WI38 (cell line): Measurements from ENCODE around the gene GLI1.
"Not testable (repeated sequence)": the region's sequence is repeated elsewhere in the genome, so short reads cannot be mapped to it uniquely, and the experiment has no call there.

Experiments used
- H3K4me3 ChIP-seq: 2 replicates; pipeline ENCODE4 v1.5.1; 2011; ENCODE audit warnings: low read depth, mild to moderate bottlenecking, control low read depth, low read length
- TF ChIP-seq, protein P1 (sequence below): IDR thresholded peaks from 2 replicates; pipeline ENCODE4 v1.5.1; 2012; ENCODE audit warnings: low read depth, mild to moderate bottlenecking, control low read depth, low read length

GLI1 gene

DNA sequence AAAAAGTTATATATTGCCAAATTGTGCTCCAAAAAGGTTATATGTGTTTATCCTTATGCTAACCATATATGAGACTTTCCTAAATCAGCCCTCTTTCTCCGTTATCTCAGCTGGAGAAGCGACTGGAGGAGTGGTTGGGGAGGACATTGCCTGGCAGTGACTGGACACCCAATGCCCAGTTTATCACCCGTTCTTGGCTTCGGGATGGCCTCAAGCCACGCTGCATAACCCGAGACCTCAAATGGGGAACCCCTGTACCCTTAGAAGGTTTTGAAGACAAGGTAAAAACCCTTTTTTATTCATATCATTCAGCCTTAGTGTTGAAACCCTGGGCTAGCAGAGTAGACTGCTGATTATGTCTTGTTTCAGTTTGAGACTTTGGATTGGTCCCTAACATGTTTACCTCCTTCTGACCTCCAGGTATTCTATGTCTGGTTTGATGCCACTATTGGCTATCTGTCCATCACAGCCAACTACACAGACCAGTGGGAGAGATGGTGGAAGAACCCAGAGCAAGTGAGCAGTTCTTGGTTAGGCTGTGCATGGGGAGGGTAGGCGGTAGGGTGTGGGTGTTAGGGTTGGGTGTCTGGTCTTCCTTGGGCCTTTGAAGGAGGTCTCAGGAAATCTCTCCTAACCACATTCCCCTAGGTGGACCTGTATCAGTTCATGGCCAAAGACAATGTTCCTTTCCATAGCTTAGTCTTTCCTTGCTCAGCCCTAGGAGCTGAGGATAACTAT is 52.2 kb downstream of the GLI1 start:
- H3K4me3 ChIP-seq = no peak overlapping the region
- TF ChIP-seq, protein P1, sequence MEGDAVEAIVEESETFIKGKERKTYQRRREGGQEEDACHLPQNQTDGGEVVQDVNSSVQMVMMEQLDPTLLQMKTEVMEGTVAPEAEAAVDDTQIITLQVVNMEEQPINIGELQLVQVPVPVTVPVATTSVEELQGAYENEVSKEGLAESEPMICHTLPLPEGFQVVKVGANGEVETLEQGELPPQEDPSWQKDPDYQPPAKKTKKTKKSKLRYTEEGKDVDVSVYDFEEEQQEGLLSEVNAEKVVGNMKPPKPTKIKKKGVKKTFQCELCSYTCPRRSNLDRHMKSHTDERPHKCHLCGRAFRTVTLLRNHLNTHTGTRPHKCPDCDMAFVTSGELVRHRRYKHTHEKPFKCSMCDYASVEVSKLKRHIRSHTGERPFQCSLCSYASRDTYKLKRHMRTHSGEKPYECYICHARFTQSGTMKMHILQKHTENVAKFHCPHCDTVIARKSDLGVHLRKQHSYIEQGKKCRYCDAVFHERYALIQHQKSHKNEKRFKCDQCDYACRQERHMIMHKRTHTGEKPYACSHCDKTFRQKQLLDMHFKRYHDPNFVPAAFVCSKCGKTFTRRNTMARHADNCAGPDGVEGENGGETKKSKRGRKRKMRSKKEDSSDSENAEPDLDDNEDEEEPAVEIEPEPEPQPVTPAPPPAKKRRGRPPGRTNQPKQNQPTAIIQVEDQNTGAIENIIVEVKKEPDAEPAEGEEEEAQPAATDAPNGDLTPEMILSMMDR = no peak

DNA sequence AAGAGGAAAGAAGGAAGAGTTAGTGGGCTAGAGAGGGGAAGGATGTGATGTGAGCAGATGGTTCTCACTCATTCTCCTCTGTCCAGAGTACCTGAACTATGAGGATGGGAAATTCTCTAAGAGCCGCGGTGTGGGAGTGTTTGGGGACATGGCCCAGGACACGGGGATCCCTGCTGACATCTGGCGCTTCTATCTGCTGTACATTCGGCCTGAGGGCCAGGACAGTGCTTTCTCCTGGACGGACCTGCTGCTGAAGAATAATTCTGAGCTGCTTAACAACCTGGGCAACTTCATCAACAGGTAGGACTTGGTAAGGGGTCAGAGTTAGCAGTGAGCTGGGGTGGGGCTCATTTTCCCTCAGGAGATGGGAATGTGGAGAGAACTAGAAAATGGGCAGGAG is 53.1 kb downstream of the GLI1 start:
- H3K4me3 ChIP-seq = no peak overlapping the region
- TF ChIP-seq, protein P1 = no peak

DNA sequence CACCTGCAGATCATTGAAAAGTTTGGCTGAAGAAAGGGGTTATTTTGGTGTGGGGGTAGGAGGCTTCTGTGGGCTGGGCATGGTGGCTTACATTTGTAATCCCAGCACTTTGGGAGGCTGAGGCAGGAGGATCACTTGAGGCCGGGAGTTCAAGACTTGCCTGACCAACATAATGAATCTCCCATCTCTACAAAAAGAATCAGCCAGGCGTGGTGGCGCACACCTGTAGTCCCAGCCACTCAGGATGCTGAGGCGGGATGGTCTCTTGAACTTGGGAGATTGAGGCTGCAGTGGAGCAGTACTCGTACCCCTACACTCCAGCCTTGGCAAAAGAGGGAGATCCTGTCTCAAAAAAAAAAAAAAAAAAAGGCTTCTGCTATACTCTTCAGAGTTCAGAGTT is 53.7 kb downstream of the GLI1 start:
- H3K4me3 ChIP-seq = no peak overlapping the region
- TF ChIP-seq, protein P1 = no peak

DNA sequence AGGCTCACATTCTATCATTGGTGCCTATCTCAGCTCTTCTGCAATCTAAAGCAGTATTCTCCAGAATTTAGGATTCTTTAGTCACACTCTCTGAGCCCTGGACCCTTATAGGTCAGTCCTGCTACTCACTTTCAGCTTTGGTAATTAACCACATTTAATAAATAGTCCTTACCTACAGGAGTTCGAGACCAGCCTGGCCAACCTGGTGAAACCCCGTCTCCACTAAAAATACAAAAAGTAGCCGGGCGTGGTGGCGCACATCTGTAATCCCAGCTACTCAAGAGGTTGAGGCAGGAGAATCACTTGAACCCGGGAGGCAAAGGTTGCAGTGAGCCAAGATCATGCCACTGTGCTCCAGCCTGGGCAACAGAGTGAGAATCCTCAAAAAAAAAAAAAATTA is 54.1 kb downstream of the GLI1 start:
- not testable (repeated sequence) for H3K4me3 ChIP-seq

DNA sequence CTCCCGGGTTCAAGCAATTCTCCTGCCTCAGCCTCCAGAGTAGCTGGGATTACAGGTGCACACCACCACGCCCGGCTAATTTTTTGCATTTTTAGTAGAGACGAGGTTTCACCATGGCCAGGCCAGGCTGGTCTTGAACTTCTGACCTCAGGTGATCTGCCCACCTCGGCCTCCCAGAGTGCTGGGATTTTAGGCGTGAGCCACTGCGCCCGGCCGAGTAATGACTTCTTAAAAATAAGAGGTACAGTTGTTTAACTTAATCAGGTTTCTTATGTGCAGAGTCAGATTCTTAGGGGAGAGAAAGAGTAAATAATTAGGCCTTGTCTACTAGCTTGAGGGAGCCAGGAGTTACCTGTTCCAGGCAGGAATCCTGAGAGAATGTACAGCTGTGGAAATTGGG is 54.7 kb downstream of the GLI1 start:
- H3K4me3 ChIP-seq = not testable (repeated sequence)

DNA sequence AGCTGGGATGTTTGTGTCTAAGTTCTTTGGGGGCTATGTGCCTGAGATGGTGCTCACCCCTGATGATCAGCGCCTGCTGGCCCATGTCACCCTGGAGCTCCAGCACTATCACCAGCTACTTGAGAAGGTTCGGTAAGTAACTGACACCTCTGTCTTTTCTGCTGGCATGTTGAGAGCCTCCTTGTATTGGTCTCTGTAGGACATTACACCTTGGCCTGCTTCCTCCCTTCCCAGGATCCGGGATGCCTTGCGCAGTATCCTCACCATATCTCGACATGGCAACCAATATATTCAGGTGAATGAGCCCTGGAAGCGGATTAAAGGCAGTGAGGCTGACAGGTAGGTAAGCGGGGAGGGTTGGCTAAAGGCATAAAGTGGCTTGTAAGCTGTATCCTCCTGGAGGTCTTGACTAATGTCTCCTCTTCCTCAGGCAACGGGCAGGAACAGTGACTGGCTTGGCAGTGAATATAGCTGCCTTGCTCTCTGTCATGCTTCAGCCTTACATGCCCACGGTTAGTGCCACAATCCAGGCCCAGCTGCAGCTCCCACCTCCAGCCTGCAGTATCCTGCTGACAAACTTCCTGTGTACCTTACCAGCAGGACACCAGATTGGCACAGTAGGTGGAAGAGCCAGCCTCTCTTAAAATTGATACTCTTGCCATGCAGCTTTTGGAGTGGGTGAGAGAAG is 55.3 kb downstream of the GLI1 start:
- H3K4me3 ChIP-seq = no peak overlapping the region
- TF ChIP-seq, protein P1 = no peak

DNA sequence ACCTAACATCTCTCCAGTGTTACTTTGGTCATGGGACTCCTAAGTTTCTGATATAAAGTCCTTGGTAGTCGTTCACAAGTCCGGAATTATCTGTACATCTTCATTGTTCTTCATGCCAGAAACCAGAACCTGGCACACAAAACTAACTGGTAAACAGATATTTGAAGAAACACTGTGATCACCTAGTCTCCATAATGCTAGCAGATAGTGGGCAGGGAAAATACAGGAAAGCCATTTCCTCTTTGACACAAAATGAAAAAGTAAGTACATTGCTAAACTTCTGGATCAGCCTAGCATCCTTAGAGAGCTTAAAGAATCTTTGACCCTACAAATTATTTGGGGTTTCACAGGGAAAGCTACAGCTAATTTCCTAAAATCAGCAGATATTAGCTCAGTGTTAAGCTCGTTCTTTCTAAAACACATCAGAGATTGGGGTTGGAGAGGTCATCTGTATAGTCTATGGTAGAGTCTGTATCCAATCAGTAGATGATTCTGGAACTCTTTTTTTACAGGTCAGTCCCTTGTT is 55.9 kb downstream of the GLI1 start:
- TF ChIP-seq, protein P1 = no peak
- H3K4me3 ChIP-seq = no peak overlapping the region

DNA sequence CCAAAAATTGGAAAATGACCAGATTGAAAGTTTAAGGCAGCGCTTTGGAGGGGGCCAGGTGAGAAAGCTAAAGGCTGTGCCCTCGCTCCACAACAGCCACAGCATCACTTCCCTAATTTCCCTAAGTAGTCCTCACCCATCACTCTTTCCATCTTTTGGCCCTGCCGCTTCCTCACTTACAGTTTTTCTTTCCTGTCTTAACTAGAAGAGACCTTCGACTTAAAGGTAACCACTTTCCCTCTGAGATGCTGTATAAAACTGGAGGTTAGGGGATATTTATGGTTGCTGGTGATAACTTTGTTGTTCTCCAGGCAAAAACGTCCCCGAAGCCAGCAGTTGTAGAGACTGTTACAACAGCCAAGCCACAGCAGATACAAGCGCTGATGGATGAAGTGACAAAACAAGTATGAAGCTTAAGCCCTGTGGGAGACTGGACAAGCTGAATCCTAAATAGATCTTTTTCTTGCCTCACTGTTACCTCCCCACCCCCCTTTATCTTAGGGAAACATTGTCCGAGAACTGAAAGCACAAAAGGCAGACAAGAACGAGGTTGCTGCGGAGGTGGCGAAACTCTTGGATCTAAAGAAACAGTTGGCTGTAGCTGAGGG is 56.5 kb downstream of the GLI1 start:
- no peak overlapping the region for H3K4me3 ChIP-seq
- TF ChIP-seq, protein P1 = no peak
